HUES6 (cell line): ENCODE data around the gene KRT6A.
"Not testable (repeated sequence)": the region's sequence is repeated elsewhere in the genome, so short reads cannot be mapped to it uniquely, and the experiment has no call there.

Experiments used
- H3K27ac ChIP-seq: 2 replicates; pipeline ENCODE4 v1.7.0; 2013; ENCODE audit warnings: low read depth, mild to moderate bottlenecking, low read length, inconsistent platforms
- H3K27me3 ChIP-seq: 2 replicates; pipeline ENCODE4 v1.6.1; 2013; ENCODE audit warnings: low read length; ENCODE audit not compliant: control insufficient read depth, insufficient read depth
- H3K36me3 ChIP-seq: 2 replicates; pipeline ENCODE4 v1.6.1; 2013; ENCODE audit warnings: low read length; ENCODE audit not compliant: control insufficient read depth, insufficient read depth
- H3K4me1 ChIP-seq: 2 replicates; pipeline ENCODE4 v1.6.1; 2013; ENCODE audit warnings: low read length; ENCODE audit not compliant: control insufficient read depth, insufficient read depth
- H3K4me3 ChIP-seq: 2 replicates; pipeline ENCODE4 v1.5.1; 2013; ENCODE audit warnings: low read depth, low read length
- H3K9ac ChIP-seq: one replicate; pipeline ENCODE4 v1.6.1; 2013; ENCODE audit warnings: mild to moderate bottlenecking, low read length
- H3K9me3 ChIP-seq: 2 replicates; pipeline ENCODE4 v1.6.1; 2013; ENCODE audit warnings: low read depth, low read length; ENCODE audit not compliant: control insufficient read depth, insufficient read depth

Gene KRT6A

DNA sequence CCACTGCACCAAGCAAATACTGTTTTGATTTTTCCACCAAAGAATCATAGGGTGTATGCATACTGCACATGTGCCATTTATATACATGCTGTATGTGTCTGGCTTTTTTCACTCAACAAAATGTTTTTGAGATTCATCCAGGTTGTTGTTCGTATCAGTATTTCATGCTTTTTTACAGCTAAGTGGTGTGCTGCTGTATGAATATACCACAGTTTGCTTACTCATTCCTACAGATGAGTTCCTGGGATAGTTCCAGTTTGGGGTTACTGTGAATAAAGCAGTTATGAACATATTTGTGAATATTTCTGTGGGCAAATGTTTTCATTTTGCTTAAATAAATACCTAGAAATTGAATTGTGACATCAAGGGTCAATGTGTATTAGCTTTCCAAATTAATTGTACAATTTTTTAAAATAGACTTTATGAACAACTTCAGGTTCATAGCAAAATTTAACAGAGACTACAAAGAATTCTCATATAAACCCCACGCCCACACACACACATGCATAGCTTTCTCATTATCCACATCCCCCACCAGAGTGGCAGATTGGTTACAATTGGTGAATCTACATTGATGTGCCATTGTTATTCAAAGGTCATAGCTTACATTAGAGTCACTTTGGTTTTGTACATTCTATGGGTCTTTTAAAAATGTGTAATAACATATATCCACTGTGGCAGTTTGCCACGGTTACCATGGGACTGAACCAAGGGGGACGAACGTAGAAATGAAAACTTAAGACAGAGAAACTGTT is 6.9 kb upstream of the KRT6A start:
- Histone ChIP-seq H3K4me3 (no peak overlapping the region), H3K27ac (no peak overlapping the region), H3K27me3 (no peaks in the 10 kb centered on the region), H3K4me1 (peaks cover 20% of the 10 kb centered on the region), H3K36me3 (no peaks in the 10 kb centered on the region), H3K9me3 (no peaks in the 10 kb centered on the region), H3K9ac (no peak overlapping the region)

- Histone ChIP-seq H3K27ac (no peak overlapping the region), H3K4me1 (peaks cover 25% of the 10 kb centered on the region), H3K9me3 (no peaks in the 10 kb centered on the region), H3K4me3 (no peak overlapping the region), H3K9ac (no peak overlapping the region), H3K27me3 (no peaks in the 10 kb centered on the region), H3K36me3 (no peaks in the 10 kb centered on the region)
Observed at GRCh38 chr12:52498946-52499345, 5.9 kb upstream of the KRT6A start.

DNA sequence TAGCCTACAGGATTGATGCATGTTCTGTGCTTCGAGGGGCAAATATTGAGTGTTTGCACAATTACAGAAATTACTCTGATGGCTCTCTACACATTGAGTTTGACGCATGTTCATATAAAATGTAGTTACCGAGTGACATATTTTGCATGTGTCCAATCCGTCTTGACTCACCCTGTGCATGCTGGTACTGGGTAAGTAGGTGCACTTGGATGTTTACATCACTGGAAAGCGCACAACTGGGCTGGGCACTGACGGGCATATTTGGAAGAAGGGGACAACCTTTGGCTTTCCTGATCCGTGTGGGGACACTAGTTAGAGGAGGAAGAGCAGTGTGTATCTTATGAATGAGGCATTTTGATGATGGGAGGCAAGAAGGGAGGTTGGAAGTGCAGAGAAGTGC is 4.9 kb upstream of the KRT6A start:
- H3K27me3 ChIP-seq: no peaks in the 10 kb centered on the region
- no peak overlapping the region for H3K27ac ChIP-seq
- H3K36me3 ChIP-seq: no peaks in the 10 kb centered on the region
- no peaks in the 10 kb centered on the region for H3K9me3 ChIP-seq
- no peak overlapping the region for H3K9ac ChIP-seq
- H3K4me1 ChIP-seq: peaks cover 25% of the 10 kb centered on the region
- no peak overlapping the region for H3K4me3 ChIP-seq

GRCh38 chr12:52496590-52497071 is 3.6 kb upstream of the KRT6A start:
- peak overlapping the region; percentile 5 for H3K9ac ChIP-seq
- H3K4me1 ChIP-seq: peaks cover 25% of the 10 kb centered on the region
- H3K9me3 ChIP-seq: no peaks in the 10 kb centered on the region
- H3K4me3 ChIP-seq: no peak overlapping the region
- H3K27ac ChIP-seq: no peak overlapping the region; the same call in 1 of the 2 replicates
- no peaks in the 10 kb centered on the region for H3K36me3 ChIP-seq
- no peaks in the 10 kb centered on the region for H3K27me3 ChIP-seq

DNA sequence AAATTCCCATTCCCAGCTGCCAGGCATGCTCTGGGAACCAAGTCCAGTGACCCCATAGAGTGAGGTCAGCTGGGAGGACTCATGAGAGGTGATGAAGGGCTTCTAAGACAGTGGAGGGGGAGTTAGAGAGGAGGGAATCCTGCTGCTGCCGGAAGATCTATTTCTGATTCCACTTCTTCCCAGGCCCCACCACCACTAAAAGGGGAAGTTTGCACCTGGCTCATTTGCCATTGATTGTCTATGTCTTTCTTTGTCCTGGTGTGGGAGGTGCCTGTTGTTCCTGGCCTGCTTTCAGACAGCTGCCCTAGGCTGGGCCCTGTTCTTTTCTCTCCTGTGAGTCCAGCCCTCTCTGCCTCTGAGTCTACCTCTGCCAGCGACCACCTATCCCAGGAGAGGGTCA is 3.0 kb upstream of the KRT6A start:
- H3K36me3 ChIP-seq: no peaks in the 10 kb centered on the region
- no peak overlapping the region; the same call in 1 of the 2 replicates for H3K27ac ChIP-seq
- H3K4me3 ChIP-seq: no peak overlapping the region
- no peaks in the 10 kb centered on the region for H3K9me3 ChIP-seq
- peaks cover 25% of the 10 kb centered on the region for H3K4me1 ChIP-seq
- peak overlapping the region; percentile 5 for H3K9ac ChIP-seq
- no peaks in the 10 kb centered on the region; the same call in 1 of the 2 replicates for H3K27me3 ChIP-seq

GRCh38 chr12:52495389-52495788 is 2.3 kb upstream of the KRT6A start:
- Histone ChIP-seq H3K9me3 (peaks cover 2% of the 10 kb centered on the region; the same call in 1 of the 2 replicates), H3K36me3 (no peaks in the 10 kb centered on the region), H3K27ac (no peak overlapping the region; the same call in 1 of the 2 replicates), H3K9ac (no peak overlapping the region), H3K27me3 (no peaks in the 10 kb centered on the region; the same call in 1 of the 2 replicates), H3K4me3 (no peak overlapping the region), H3K4me1 (peaks cover 25% of the 10 kb centered on the region)

DNA sequence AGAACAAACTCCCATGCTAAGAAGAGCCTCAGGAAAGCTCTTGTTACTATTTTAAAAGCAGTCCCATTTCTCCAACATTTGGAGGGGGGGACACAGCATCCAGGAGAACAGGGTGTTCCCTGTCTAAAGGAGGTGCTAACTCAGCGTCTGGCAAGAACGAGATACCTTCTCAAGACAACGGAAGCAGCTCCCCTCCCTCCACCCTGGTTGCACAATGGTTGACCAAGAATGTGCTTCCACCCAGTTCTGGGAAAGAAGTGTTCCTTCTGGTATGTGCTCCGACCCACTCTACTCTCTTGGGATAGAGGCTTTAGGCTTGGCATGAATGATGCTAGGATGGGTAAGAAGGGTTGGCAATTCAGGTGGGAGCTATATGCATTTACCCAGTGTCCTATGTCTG is 1.5 kb upstream of the KRT6A start:
- no peak overlapping the region for H3K27ac ChIP-seq
- no peaks in the 10 kb centered on the region for H3K36me3 ChIP-seq
- peaks cover 25% of the 10 kb centered on the region for H3K4me1 ChIP-seq
- no peak overlapping the region for H3K4me3 ChIP-seq
- peaks cover 11% of the 10 kb centered on the region for H3K9me3 ChIP-seq
- no peak overlapping the region for H3K9ac ChIP-seq
- no peaks in the 10 kb centered on the region; the same call in 1 of the 2 replicates for H3K27me3 ChIP-seq

GRCh38 chr12:52494100-52494499 is 1.0 kb upstream of the KRT6A start:
- H3K4me3 ChIP-seq: no peak overlapping the region

GRCh38 chr12:52492405-52492804 is 652 bp downstream of the KRT6A start:
- H3K4me3 ChIP-seq: not testable (repeated sequence)

More at GRCh38 chr12:52494100-52494499, 1.0 kb upstream of the KRT6A start:
- no peaks in the 10 kb centered on the region; the same call in 1 of the 2 replicates for H3K27me3 ChIP-seq
- H3K9me3 ChIP-seq: peaks cover 12% of the 10 kb centered on the region
- H3K4me1 ChIP-seq: peaks cover 25% of the 10 kb centered on the region
- no peak overlapping the region for H3K9ac ChIP-seq
- no peak overlapping the region for H3K27ac ChIP-seq
- no peaks in the 10 kb centered on the region for H3K36me3 ChIP-seq

GRCh38 chr12:52491495-52491894 is 1.6 kb downstream of the KRT6A start:
- H3K36me3 ChIP-seq, H3K27me3 ChIP-seq, H3K4me3 ChIP-seq, H3K27ac ChIP-seq, H3K9ac ChIP-seq: not testable (repeated sequence)
- peaks cover 20% of the 10 kb centered on the region for H3K4me1 ChIP-seq
- H3K9me3 ChIP-seq: peaks cover 12% of the 10 kb centered on the region

More at GRCh38 chr12:52492405-52492804, 652 bp downstream of the KRT6A start:
- H3K27ac ChIP-seq, H3K27me3 ChIP-seq, H3K36me3 ChIP-seq, H3K9ac ChIP-seq: not testable (repeated sequence)
- H3K4me1 ChIP-seq: peaks cover 25% of the 10 kb centered on the region
- H3K9me3 ChIP-seq: peaks cover 12% of the 10 kb centered on the region

DNA sequence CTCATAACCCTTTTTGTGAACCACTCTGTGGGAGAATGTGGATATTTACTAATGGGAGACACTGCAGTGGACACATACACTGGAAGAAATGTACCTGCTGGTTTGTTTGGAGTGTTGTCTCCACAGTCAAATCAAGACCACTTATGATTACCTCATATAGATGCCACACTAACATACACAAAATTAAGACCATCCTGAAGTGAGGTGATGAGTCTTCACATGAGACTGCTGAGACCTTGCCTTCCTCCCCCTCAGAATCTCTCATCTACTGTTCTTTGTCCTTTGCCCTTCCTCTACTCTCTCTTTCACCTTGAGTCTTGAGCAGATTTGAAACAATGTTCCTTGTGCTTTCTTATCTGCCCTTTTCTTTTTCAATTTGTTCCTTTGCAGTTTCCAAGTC is 4.3 kb downstream of the KRT6A start:
- Histone ChIP-seq H3K9me3 (peaks cover 12% of the 10 kb centered on the region), H3K36me3 (no peaks in the 10 kb centered on the region), H3K27ac (no peak overlapping the region), H3K4me3 (no peak overlapping the region), H3K9ac (no peak overlapping the region), H3K27me3 (no peaks in the 10 kb centered on the region; the same call in 1 of the 2 replicates), H3K4me1 (no peaks in the 10 kb centered on the region)
